Lower leg skin (tissue), 4 donors: ENCODE data around the gene EEF1G. TPM values are rescaled to one million over a fixed set of nuclear protein-coding genes. Genes with fewer than 3 reads are reported as not detected.

Source experiments
- DNase-seq, 2 donors: peaks; one replicate each; pipeline ENCODE4 v3.0.0-alpha.2; 2019; ENCODE audit warnings: low spot score in 2 of 2
- H3K4me3 ChIP-seq: fragments of 200-600 bp; sonication (generic); 2 replicates; pipeline ENCODE4 v1.5.1; 2017; ENCODE audit warnings: mild to moderate bottlenecking, low read depth; ENCODE audit not compliant: poor library complexity, severe bottlenecking
- CTCF ChIP-seq, 3 donors: fragments of 450-650 bp; IDR thresholded peaks; one replicate each; pipeline ENCODE4 v1.5.1; 2016; ENCODE audit warnings: antibody characterized with exemption in 3 of 3, mild to moderate bottlenecking in 3 of 3, moderate library complexity in 2 of 3
- POLR2A ChIP-seq, 2 donors: fragments of 450-650 bp; IDR thresholded peaks; one replicate each; pipeline ENCODE4 v1.6.1; 2016 to 2017; ENCODE audit warnings: antibody characterized with exemption in 2 of 2, mild to moderate bottlenecking in 1 of 2, moderate library complexity in 1 of 2
- WGBS, 2 donors: methylation state at CpG; one replicate each; pipeline ENCODE4 v1.1.5; 2018; 5-methylcytosine and 5-hydroxymethylcytosine counted together
- intact Hi-C: fragments of 100-400 bp; cut with DNase I; formaldehyde crosslinking; loops from one replicate; pipeline ENCODE4 v1.15.0; 2023; ENCODE audit warnings: low total_unique reads
- total RNA-seq, 4 donors: library from RNA; depleted of rRNA; stranded (reverse); fragments of >200 nt; gene quantifications; one replicate each; pipeline ENCODE4 v1.1.0, GENCODE V29; 2016

Gene EEF1G
- total RNA-seq, 4 donors from 2014 or later = 2,343 to 3,224 (median 2,571) TPM

GRCh38 chr11:62545437-62546243 lies 28.1 kb downstream of the EEF1G start:
- TF ChIP-seq CTCF (IDR thresholded peaks at IDR 0.05) (peak in 1 of 3 donors; percentile 23), POLR2A (IDR thresholded peaks at IDR 0.05) (no peak)
- WGBS, 2 donors = 1% methylated on average over 49 to 56 of the region's 59 CpGs
- H3K4me3 ChIP-seq = peak overlapping the region; percentile 99
- peak; percentile 92 to 99 for DNase-seq
- intact Hi-C loops = no loop called here

GRCh38 chr11:62544581-62545436 lies 28.9 kb downstream of the EEF1G start:
- no peak for DNase-seq
- 1 to 3% methylated on average over 25 to 30 of the region's 32 CpGs for WGBS, 2 donors
- intact Hi-C loops = loop anchor here (5.0 kb wide), 3 partner anchors 48 to 148 kb away; no protein-coding TSS in a partner anchor
- H3K4me3 ChIP-seq = peak overlapping the region; percentile 99
- no peak for TF ChIP-seq CTCF (IDR thresholded peaks at IDR 0.05)
- no peak for TF ChIP-seq POLR2A (IDR thresholded peaks at IDR 0.05)

- 0 to 2% methylated on average over 21 of the region's 22 CpGs for WGBS, 2 donors
- no peak for DNase-seq
- TF ChIP-seq CTCF (IDR thresholded peaks at IDR 0.05) (no peak), POLR2A (IDR thresholded peaks at IDR 0.05) (no peak)
- intact Hi-C loops = loop anchor here (5.0 kb wide), 3 partner anchors 47 to 147 kb away; no protein-coding TSS in a partner anchor
- H3K4me3 ChIP-seq = peak overlapping the region; percentile 99
Measured at GRCh38 chr11:62543680-62544444, 29.8 kb downstream of the EEF1G start.

- peak overlapping the region; percentile 99 for H3K4me3 ChIP-seq
Measured at GRCh38 chr11:62542750-62543567, 30.7 kb downstream of the EEF1G start.

More at GRCh38 chr11:62542750-62543567, 30.7 kb downstream of the EEF1G start:
- peak; percentile 83 to 98 for DNase-seq
- 0 to 4% methylated on average over 23 to 26 of the region's 30 CpGs for WGBS, 2 donors
- intact Hi-C loops = loop anchor here (5.0 kb wide), 3 partner anchors 46 to 146 kb away; no protein-coding TSS in a partner anchor
- TF ChIP-seq CTCF (IDR thresholded peaks at IDR 0.05) (peak in 1 of 3 donors; percentile 94), POLR2A (IDR thresholded peaks at IDR 0.05) (no peak)
